GM12878 (cell line): Measurements from ENCODE around the gene ZGLP1. TPM values are rescaled to one million over a fixed set of nuclear protein-coding genes. Genes with fewer than 3 reads are reported as not detected.

ENCODE experiments used
- ATAC-seq: fragments of 200-7000 bp; cut with Tn5 transposase; 3 replicates; pipeline ENCODE4 v1.9.1; 2020; ENCODE audit warnings: mild to moderate bottlenecking, moderate library complexity
- BruUV-seq: library from RNA; stranded (reverse); fragments of 400-500 nt; replicated peaks from 2 replicates; lab custom pipeline; 2021; lab: Mats Ljungman, UMichigan
- CTCF ChIA-PET: fragments of 300-600 bp; sonication (Branson Sonifier 250); formaldehyde crosslinking; extraction: SDS; loops from one replicate; lab custom pipeline; 2021; ENCODE audit warnings: inconsistent platforms; lab: Yijun Ruan, JAX
- POLR2A ChIA-PET: fragments of 350-600 bp; formaldehyde crosslinking; extraction: SDS; loops from one replicate; lab custom pipeline; 2021; ENCODE audit warnings: inconsistent platforms; lab: Charles Lee
- RAD21 ChIA-PET: fragments of 300-600 bp; sonication (Branson Sonifier 250); formaldehyde crosslinking; loops from one replicate; lab custom pipeline; 2023; ENCODE audit warnings: antibody characterized with exemption; ENCODE audit not compliant: unreplicated experiment; lab: Charles Lee
- SMC1A ChIA-PET: fragments of 300-600 bp; sonication (Branson Sonifier 250); formaldehyde crosslinking; loops from one replicate; lab custom pipeline; 2023; ENCODE audit not compliant: unreplicated experiment, uncharacterized antibody; lab: Charles Lee
- DNase-seq: peaks from one replicate; pipeline ENCODE4 v3.0.0-alpha.2; 2011; ENCODE audit warnings: low read depth, low spot score
- FAIRE-seq: peaks from 3 replicates; lab custom pipeline; 2011; peaks lifted over from hg19 to GRCh38; lab: Jason Lieb, UNC
- H2AFZ ChIP-seq: 2 replicates; pipeline ENCODE4 v1.6.0; 2011; ENCODE audit warnings: low read depth, low read length, control low read depth; ENCODE audit not compliant: control insufficient read depth
- H3K27ac ChIP-seq: 2 replicates; pipeline ENCODE4 v1.5.1; 2011; ENCODE audit warnings: control low read depth; ENCODE audit not compliant: control insufficient read depth, insufficient read depth
- H3K27me3 ChIP-seq, 2 experiments: replicated peaks in 1 of 2; 2 replicates each; pipeline versions ENCODE4 v1.6.0 to v1.6.1; 2011; ENCODE audit warnings: low read length in 1 of 2; ENCODE audit not compliant: control insufficient read depth in 2 of 2, insufficient read depth in 2 of 2
- H3K36me3 ChIP-seq, 2 experiments: 2 replicates each; pipeline ENCODE4 v1.5.1; 2011; ENCODE audit warnings: low read length in 1 of 2; ENCODE audit not compliant: control insufficient read depth in 2 of 2, insufficient read depth in 2 of 2
- H3K4me1 ChIP-seq: 2 replicates; pipeline ENCODE4 v1.6.1; 2011; ENCODE audit warnings: mild to moderate bottlenecking, low read length, moderate library complexity, mixed read lengths; ENCODE audit not compliant: control insufficient read depth, insufficient read depth
- H3K4me2 ChIP-seq: 2 replicates; pipeline ENCODE4 v1.6.0; 2011; ENCODE audit warnings: control low read depth; ENCODE audit not compliant: control insufficient read depth, insufficient read depth
- H3K4me3 ChIP-seq: fragments of 200-600 bp; sonication (generic); 2 replicates; pipeline ENCODE4 v1.5.1; 2016
- H3K79me2 ChIP-seq: 2 replicates; pipeline ENCODE4 v1.6.0; 2011; ENCODE audit warnings: low read length; ENCODE audit not compliant: control insufficient read depth, insufficient read depth
- H3K9ac ChIP-seq: 2 replicates; pipeline ENCODE4 v1.8.0; 2011; ENCODE audit warnings: low read length, control low read depth, mixed read lengths; ENCODE audit not compliant: control insufficient read depth, insufficient read depth
- H3K9me3 ChIP-seq: replicated peaks from 3 replicates; pipeline ENCODE4 v1.5.1; 2011; ENCODE audit warnings: mild to moderate bottlenecking, low read length; ENCODE audit not compliant: control insufficient read depth, insufficient read depth
- H4K20me1 ChIP-seq: 2 replicates; pipeline ENCODE4 v1.6.0; 2011; ENCODE audit not compliant: control insufficient read depth, insufficient read depth
- CREM ChIP-seq: IDR thresholded peaks from 2 replicates; pipeline ENCODE4 v1.6.1; 2014; ENCODE audit warnings: antibody characterized with exemption, low read depth
- NR2C1 ChIP-seq: fragments of 450-650 bp; IDR thresholded peaks from 2 replicates; pipeline ENCODE4 v1.6.1; 2017; ENCODE audit warnings: antibody characterized with exemption, mild to moderate bottlenecking, moderate library complexity
- PML ChIP-seq: IDR thresholded peaks from 2 replicates; pipeline ENCODE4 v1.6.1; 2012; ENCODE audit warnings: low read length, inconsistent platforms
- POLR2A ChIP-seq: IDR thresholded peaks from 2 replicates; pipeline ENCODE4 v1.6.1; 2011; ENCODE audit warnings: low read depth, mild to moderate bottlenecking, low read length
- POLR2AphosphoS5 ChIP-seq: IDR thresholded peaks from 2 replicates; pipeline ENCODE4 v1.6.1; 2011; ENCODE audit warnings: mild to moderate bottlenecking, low read length, inconsistent platforms
- RAD51 ChIP-seq: fragments of 450-650 bp; IDR thresholded peaks from 2 replicates; pipeline ENCODE4 v1.6.1; 2016; ENCODE audit warnings: moderate library complexity, mild to moderate bottlenecking, inconsistent platforms
- SPI1 ChIP-seq: IDR thresholded peaks from 2 replicates; pipeline ENCODE4 v1.6.1; 2011; ENCODE audit warnings: low read depth, mild to moderate bottlenecking, low read length, moderate library complexity, borderline replicate concordance; ENCODE audit not compliant: insufficient read depth
- TBL1XR1 ChIP-seq: IDR thresholded peaks from 2 replicates; pipeline ENCODE4 v1.6.1; 2012; ENCODE audit warnings: low read depth, low read length, improper control_type of control experiment
- TCF3 ChIP-seq: IDR thresholded peaks from 2 replicates; pipeline ENCODE4 v1.6.1; 2012; ENCODE audit warnings: low read depth, mild to moderate bottlenecking, low read length, borderline replicate concordance; ENCODE audit not compliant: insufficient read depth
- YBX1 ChIP-seq: fragments of 450-650 bp; IDR thresholded peaks from 2 replicates; pipeline ENCODE4 v1.6.1; 2016; ENCODE audit warnings: antibody characterized with exemption
- ZBED1 ChIP-seq: IDR thresholded peaks from 2 replicates; pipeline ENCODE4 v1.6.1; 2016; ENCODE audit warnings: borderline replicate concordance
- WGBS: methylation state at CpG from one replicate; pipeline ENCODE4 v1.1.6; 2016; ENCODE audit warnings: low lambda C conversion rate; ENCODE audit not compliant: insufficient replicate concordance, insufficient coverage; ENCODE audit errors: missing lambda C conversion rate; 5-methylcytosine and 5-hydroxymethylcytosine counted together
- in situ Hi-C: fragments of 300-500 bp; cut with MboI; formaldehyde crosslinking; loops from 9 replicates; pipeline ENCODE4 v1.14.3; 2018; ENCODE audit warnings: mixed read lengths
- intact Hi-C: fragments of 100-400 bp; cut with micrococcal nuclease; formaldehyde crosslinking; loops from one replicate; pipeline ENCODE4 v1.14.2; 2022; ENCODE audit not compliant: unreplicated experiment
- polyA plus RNA-seq, 11 experiments: library from polyadenylated mRNA; depleted of rRNA in 4 of 11; unstranded in 6 of 11; stranded (reverse) in 5 of 11; fragments of >200 nt; fragmentation: Nextera tagmentation in 4 of 11; fragmentation: Illumina TruSeq in 1 of 11; extraction: Ambion mirVana in 4 of 11; extraction: Trizol in 1 of 11; gene quantifications; 1 replicate in 1 of 11; 2 replicates in 10 of 11; pipeline versions ENCODE4 v1.2.1 to v1.2.3, GENCODE V29; 2011 to 2016; ENCODE audit warnings: inconsistent platforms in 2 of 11, missing spikeins in 2 of 11, low read depth in 1 of 11
- total RNA-seq, 4 experiments: library from RNA; depleted of rRNA in 3 of 4; stranded (reverse); fragments of >200 nt in 3 of 4; fragmentation: Illumina TruSeq in 1 of 4; extraction: Trizol in 1 of 4; gene quantifications; 2 replicates each; pipeline versions ENCODE4 v1.2.1 to v1.2.3, GENCODE V29; 2013 to 2021
- TF ChIP-seq, protein P1 (sequence below): IDR thresholded peaks from 2 replicates; pipeline ENCODE4 v1.6.1; 2011; ENCODE audit warnings: mild to moderate bottlenecking, low read depth, low read length, moderate library complexity; ENCODE audit not compliant: insufficient replicate concordance
- TF ChIP-seq, protein P2 (sequence below): fragments of 450-650 bp; IDR thresholded peaks from 2 replicates; pipeline ENCODE4 v1.6.1; 2016; ENCODE audit warnings: mild to moderate bottlenecking

The ZGLP1 gene
- total and polyA plus RNA-seq, 10 of the 15 experiments (the other 5 are each of a cell fraction or from before 2014, with no cell fraction given) = 0.29 to 5.6 (median 1.3) TPM

DNA sequence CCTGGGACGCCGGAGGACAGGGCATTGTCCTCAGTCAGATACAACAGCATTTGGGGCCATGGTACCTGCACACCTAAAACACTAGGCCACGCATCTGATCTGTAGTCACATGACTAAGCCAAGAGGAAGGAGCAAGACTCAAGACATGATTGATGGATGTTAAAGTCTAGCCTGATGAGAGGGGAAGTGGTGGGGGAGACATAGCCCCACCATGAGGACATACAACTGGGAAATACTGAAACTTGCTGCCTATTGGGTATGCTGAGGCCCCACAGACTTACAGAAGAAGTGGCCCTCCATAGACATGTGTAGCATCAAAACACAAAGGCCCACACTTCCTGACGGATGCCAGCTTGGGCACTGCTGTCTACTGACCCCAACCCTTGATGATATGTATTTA is 24.2 kb downstream of the ZGLP1 start:
- 0 out of 2 replicates have a peak overlapping the region, but pooled peaks have one; percentile 22 for H3K4me2 ChIP-seq
- H3K4me1 ChIP-seq = peaks cover 53% of the 10 kb centered on the region
- ATAC-seq (no peak), DNase-seq (no peak), FAIRE-seq (no peak)
- intact Hi-C loops = no loop called here
- RAD21 ChIA-PET = interaction anchor here (0.9 to 5.4 kb wide), 5 partner anchors 9 to 104 kb away, joined by 3 to 119 read pairs (median 3); partner anchors contain the start of gene ICAM1
- peaks cover 26 to 28% of the 10 kb centered on the region in 2 experiments; a peak in 3 of 4 replicates for H3K36me3 ChIP-seq
- CTCF ChIA-PET = interaction anchor here (4.6 to 5.9 kb wide), 2 partner anchors 15 to 103 kb away, joined by 58 to 72 read pairs; partner anchors contain the start of gene ICAM1
- POLR2A ChIA-PET = interaction anchor here (5.5 kb wide), 1 partner anchor 15 kb away, joined by 69 read pairs; the partner anchor contains the start of gene ICAM1
- no peak overlapping the region for H3K4me3 ChIP-seq
- H3K79me2 ChIP-seq = peaks cover 2% of the 10 kb centered on the region; the same call in 1 of the 2 replicates
- H3K9me3 ChIP-seq = no peaks in the 10 kb centered on the region
- H2AFZ ChIP-seq = no peak overlapping the region
- peaks cover 0 to 1% of the 10 kb centered on the region in 2 experiments; a peak in 1 of 4 replicates for H3K27me3 ChIP-seq
- no peak overlapping the region for H3K9ac ChIP-seq
- SMC1A ChIA-PET = interaction anchor here (0.8 to 3.7 kb wide), 2 partner anchors 14 to 95 kb away, joined by 3 to 50 read pairs; partner anchors contain the start of genes ICAM1 and TYK2
- TF ChIP-seq, protein P1, sequence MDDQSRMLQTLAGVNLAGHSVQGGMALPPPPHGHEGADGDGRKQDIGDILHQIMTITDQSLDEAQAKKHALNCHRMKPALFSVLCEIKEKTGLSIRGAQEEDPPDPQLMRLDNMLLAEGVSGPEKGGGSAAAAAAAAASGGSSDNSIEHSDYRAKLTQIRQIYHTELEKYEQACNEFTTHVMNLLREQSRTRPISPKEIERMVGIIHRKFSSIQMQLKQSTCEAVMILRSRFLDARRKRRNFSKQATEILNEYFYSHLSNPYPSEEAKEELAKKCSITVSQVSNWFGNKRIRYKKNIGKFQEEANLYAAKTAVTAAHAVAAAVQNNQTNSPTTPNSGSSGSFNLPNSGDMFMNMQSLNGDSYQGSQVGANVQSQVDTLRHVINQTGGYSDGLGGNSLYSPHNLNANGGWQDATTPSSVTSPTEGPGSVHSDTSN = peak; percentile 19
- no peak for TF ChIP-seq ZBED1
- TF ChIP-seq SPI1 = 0 out of 2 replicates have a peak, but pooled peaks have one; percentile 10
- TF ChIP-seq YBX1 = no peak
- no peak for TF ChIP-seq NR2C1
- TF ChIP-seq PML = 0 out of 2 replicates have a peak, but pooled peaks have one; percentile 19
- TF ChIP-seq TBL1XR1 = no peak
- peak; percentile 51; the same call in 1 of the 2 replicates for TF ChIP-seq POLR2AphosphoS5
- peak; percentile 47; the same call in 1 of the 2 replicates for TF ChIP-seq POLR2A
- TF ChIP-seq, protein P2, sequence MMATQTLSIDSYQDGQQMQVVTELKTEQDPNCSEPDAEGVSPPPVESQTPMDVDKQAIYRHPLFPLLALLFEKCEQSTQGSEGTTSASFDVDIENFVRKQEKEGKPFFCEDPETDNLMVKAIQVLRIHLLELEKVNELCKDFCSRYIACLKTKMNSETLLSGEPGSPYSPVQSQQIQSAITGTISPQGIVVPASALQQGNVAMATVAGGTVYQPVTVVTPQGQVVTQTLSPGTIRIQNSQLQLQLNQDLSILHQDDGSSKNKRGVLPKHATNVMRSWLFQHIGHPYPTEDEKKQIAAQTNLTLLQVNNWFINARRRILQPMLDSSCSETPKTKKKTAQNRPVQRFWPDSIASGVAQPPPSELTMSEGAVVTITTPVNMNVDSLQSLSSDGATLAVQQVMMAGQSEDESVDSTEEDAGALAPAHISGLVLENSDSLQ = peak; percentile 59; the same call in 1 of the 2 replicates
- no peak for TF ChIP-seq TCF3
- peak; percentile 16; the same call in 1 of the 2 replicates for TF ChIP-seq RAD51
- no peak for TF ChIP-seq CREM
- TF ChIP-seq, all 136 proteins: peak for 7
- WGBS = 75% methylated on average over 4 of the region's 4 CpGs
- in situ Hi-C loops = no loop called here
- BruUV-seq = no TSS peak
- Histone ChIP-seq H3K27ac (no peak overlapping the region), H4K20me1 (peaks cover 9% of the 10 kb centered on the region; the same call in 1 of the 2 replicates)
